ENCODE results near the gene MYO5B. TPM values are rescaled to one million over a fixed set of nuclear protein-coding genes. Genes with fewer than 3 reads are reported as not detected.
"Not testable (repeated sequence)": the region's sequence is repeated elsewhere in the genome, so short reads cannot be mapped to it uniquely, and the experiment has no call there.

The MYO5B gene
- polyA plus RNA-seq, 1 of the 3 experiments (the other 2 are of a cell fraction), result 1.3 TPM

- no peak overlapping the region for H2AFZ ChIP-seq (ENCODE audit: low read depth)
- H3K9ac ChIP-seq, result no peak overlapping the region
- no peaks in the 10 kb centered on the region for H3K36me3 ChIP-seq (replicated peaks in 1 of 2; ENCODE audit: control insufficient read depth in 1 of 2, insufficient read depth in 2 of 2, low read length in 1 of 2)
- no peaks in the 10 kb centered on the region for H3K9me3 ChIP-seq
- no peak overlapping the region for H3K27ac ChIP-seq (ENCODE audit: low read depth in 2 of 2, low read length in 1 of 2)
- no peak overlapping the region for H3K4me3 ChIP-seq (ENCODE audit: low read depth in 2 of 2, low read length in 1 of 2)
- WGBS (ENCODE audit: low lambda C conversion rate), result 15% methylated on average over 2 of the region's 2 CpGs
- no peaks in the 10 kb centered on the region for H3F3A ChIP-seq (replicated peaks; ENCODE audit: insufficient read depth)
- no peaks in the 10 kb centered on the region; the same call in 1 of the 2 replicates for H3K27me3 ChIP-seq (ENCODE audit: insufficient read depth)
- H3K4me2 ChIP-seq, result no peak overlapping the region
- ChIA-PET POLR2A (no interaction called here), CTCF (interaction anchor here (0.8 to 0.9 kb wide), 2 partner anchors 14 to 29 kb away, joined by 3 read pairs; no protein-coding TSS in a partner anchor)
- H3K9me2 ChIP-seq, result no peaks in the 10 kb centered on the region
- TF ChIP-seq TAF1 (IDR thresholded peaks at IDR 0.05; ENCODE audit: borderline replicate concordance, low read depth, low read length) (no peak), MAX (IDR thresholded peaks at IDR 0.05; ENCODE audit: low read depth) (no peak)
- no peaks in the 10 kb centered on the region for H4K20me1 ChIP-seq (ENCODE audit: insufficient read depth)
- no peak for DNase-seq
- H3K4me1 ChIP-seq (ENCODE audit: control insufficient read depth in 1 of 2, insufficient read depth in 2 of 2, low read depth in 1 of 2, low read length in 1 of 2), result no peaks in the 10 kb centered on the region
- H3K79me2 ChIP-seq (ENCODE audit: insufficient read depth), result no peaks in the 10 kb centered on the region
Measured at GRCh38 chr18:50232419-50232818, 37.5 kb upstream of the MYO5B start.

- 54% methylated on average over 4 of the region's 4 CpGs for WGBS (ENCODE audit: low lambda C conversion rate)
- no peak overlapping the region for H3K9ac ChIP-seq
- ChIA-PET POLR2A (no interaction called here), CTCF (interaction anchor here (1.2 kb wide), 1 partner anchor 126 kb away, joined by 4 read pairs; no protein-coding TSS in a partner anchor)
- no peaks in the 10 kb centered on the region for H4K20me1 ChIP-seq (ENCODE audit: insufficient read depth)
- H3K27me3 ChIP-seq (ENCODE audit: insufficient read depth), result no peaks in the 10 kb centered on the region; the same call in 1 of the 2 replicates
- H3K4me1 ChIP-seq (ENCODE audit: control insufficient read depth in 1 of 2, insufficient read depth in 2 of 2, low read depth in 1 of 2, low read length in 1 of 2), result no peaks in the 10 kb centered on the region
- no peak overlapping the region for H3K4me2 ChIP-seq
- no peaks in the 10 kb centered on the region for H3K9me3 ChIP-seq
- no peak overlapping the region for H3K4me3 ChIP-seq (ENCODE audit: low read depth in 2 of 2, low read length in 1 of 2)
- H3K36me3 ChIP-seq (replicated peaks in 1 of 2; ENCODE audit: control insufficient read depth in 1 of 2, insufficient read depth in 2 of 2, low read length in 1 of 2), result no peaks in the 10 kb centered on the region
- no peak overlapping the region for H3K27ac ChIP-seq (ENCODE audit: low read depth in 2 of 2, low read length in 1 of 2)
- no peak for TF ChIP-seq PBX3 (IDR thresholded peaks at IDR 0.05)
- TF ChIP-seq REST (IDR thresholded peaks at IDR 0.05; ENCODE audit: low read depth, low read length), result no peak
- H2AFZ ChIP-seq (ENCODE audit: low read depth), result no peak overlapping the region
- no peaks in the 10 kb centered on the region for H3K9me2 ChIP-seq
- H3K79me2 ChIP-seq (ENCODE audit: insufficient read depth), result no peaks in the 10 kb centered on the region
- DNase-seq, result no peak
- no peaks in the 10 kb centered on the region for H3F3A ChIP-seq (replicated peaks; ENCODE audit: insufficient read depth)
Measured at GRCh38 chr18:50231621-50232020, 36.7 kb upstream of the MYO5B start.

- H3K4me2 ChIP-seq; H3K4me1 ChIP-seq (ENCODE audit: control insufficient read depth in 1 of 2, insufficient read depth in 2 of 2, low read depth in 1 of 2, low read length in 1 of 2); H3F3A ChIP-seq (replicated peaks; ENCODE audit: insufficient read depth); H3K36me3 ChIP-seq (replicated peaks in 1 of 2; ENCODE audit: control insufficient read depth in 1 of 2, insufficient read depth in 2 of 2, low read length in 1 of 2); H4K20me1 ChIP-seq (ENCODE audit: insufficient read depth); POLR2A ChIA-PET; H3K4me3 ChIP-seq (ENCODE audit: low read depth in 2 of 2, low read length in 1 of 2); DNase-seq; H3K9ac ChIP-seq; H3K27me3 ChIP-seq (ENCODE audit: insufficient read depth); H3K27ac ChIP-seq (ENCODE audit: low read depth in 2 of 2, low read length in 1 of 2); H2AFZ ChIP-seq (ENCODE audit: low read depth); H3K9me2 ChIP-seq; H3K9me3 ChIP-seq; H3K79me2 ChIP-seq (ENCODE audit: insufficient read depth): not testable (repeated sequence)
- 49% methylated on average over 4 of the region's 4 CpGs for WGBS (ENCODE audit: low lambda C conversion rate)
- CTCF ChIA-PET, result interaction anchor here (2.6 to 3.9 kb wide), 2 partner anchors 16 to 137 kb away, joined by 7 to 38 read pairs; no protein-coding TSS in a partner anchor
Measured at GRCh38 chr18:50220249-50220648, 25.3 kb upstream of the MYO5B start.

Measured in SK-N-SH (cell line).